Kidney (tissue), 14 donors: ENCODE measurements around the gene DSN1. TPM values are rescaled to one million over a fixed set of nuclear protein-coding genes. Genes with fewer than 3 reads are reported as not detected.

Experiments
- DNase-seq, 5 donors: peaks; one replicate each; pipeline ENCODE4 v3.0.0-alpha.2; 2013 to 2020
- FAIRE-seq: peaks from 2 replicates; lab custom pipeline; 2012; peaks lifted over from hg19 to GRCh38; lab: Jason Lieb, UNC
- H3K27ac ChIP-seq, 2 donors: one replicate each; pipeline ENCODE4 v1.7.0; 2013; ENCODE audit warnings: low read depth in 2 of 2, low read length in 2 of 2, inconsistent platforms in 1 of 2
- H3K27me3 ChIP-seq: one replicate; pipeline ENCODE4 v1.7.1; 2013; ENCODE audit warnings: low read length, inconsistent platforms; ENCODE audit not compliant: control insufficient read depth, insufficient read depth
- H3K36me3 ChIP-seq, 3 donors: one replicate each; pipeline versions ENCODE4 v1.7.0 to v1.7.1; 2013; ENCODE audit warnings: low read length in 3 of 3, control low read depth in 1 of 3, inconsistent platforms in 1 of 3; ENCODE audit not compliant: insufficient read depth in 3 of 3, control insufficient read depth in 2 of 3
- H3K4me1 ChIP-seq, 3 donors: one replicate each; pipeline versions ENCODE4 v1.7.0 to v1.7.1; 2013; ENCODE audit warnings: low read length in 3 of 3, inconsistent platforms in 1 of 3, low read depth in 1 of 3; ENCODE audit not compliant: control insufficient read depth in 2 of 3, insufficient read depth in 2 of 3
- H3K4me3 ChIP-seq, 3 donors: one replicate each; pipeline versions ENCODE4 v1.7.0 to v1.8.1; 2013; ENCODE audit warnings: low read length in 3 of 3, control low read depth in 1 of 3, inconsistent platforms in 1 of 3
- H3K9ac ChIP-seq, 3 donors: one replicate each; pipeline versions ENCODE4 v1.7.0 to v1.7.1; 2013; ENCODE audit warnings: low read length in 3 of 3, control low read depth in 1 of 3, inconsistent platforms in 1 of 3
- H3K9me3 ChIP-seq, 3 donors: one replicate each; pipeline versions ENCODE4 v1.7.0 to v1.7.1; 2013; ENCODE audit warnings: low read length in 3 of 3, control low read depth in 1 of 3, inconsistent platforms in 1 of 3; ENCODE audit not compliant: control insufficient read depth in 2 of 3, insufficient read depth in 1 of 3
- CTCF ChIP-seq: IDR thresholded peaks from 3 replicates; pipeline ENCODE4 v1.5.1; 2012; ENCODE audit warnings: mild to moderate bottlenecking, moderate library complexity, borderline replicate concordance; ENCODE audit not compliant: insufficient read depth; ENCODE audit errors: extremely low read depth
- intact Hi-C: fragments of 100-400 bp; cut with DNase I; formaldehyde crosslinking; loops from one replicate; pipeline ENCODE4 v1.11.1; 2022
- polyA plus RNA-seq: library from polyadenylated mRNA; stranded (reverse); fragments of 350-450 nt; fragmentation: Illumina TruSeq; extraction: RNeasy Lipid Tissue Mini Kit (QIAGEN cat#74804); gene quantifications from one replicate; pipeline ENCODE4 v1.2.3, GENCODE V29; 2014; ENCODE audit warnings: low read depth, low replicate concordance; ENCODE audit not compliant: insufficient read depth
- total RNA-seq: library from RNA; stranded (reverse); fragmentation: NEBNext Ultra II Directional; extraction: Animal tissue kit (Norgen Biotek cat#: 25700); gene quantifications from one replicate; pipeline ENCODE4 v1.2.1, GENCODE V29; 2021
- donor health status: control.
- donor health status: control.
- donor health status: control.
- donor health status: control.
- donor health status: control.
- donor health status: DM: yes; HTN: yes; CAD: no.
- donor health status: Normal renal cell carcinoma (clear cell type).

DSN1 gene
- total and polyA plus RNA-seq, 2 donors from 2014 or later = 6.0 to 8.3 TPM

GRCh38 chr20:36785308-36785707 is 11.7 kb upstream of the DSN1 start:
- no peak for TF ChIP-seq CTCF
- intact Hi-C loops = no loop called here
- no peak for DNase-seq
- Histone ChIP-seq H3K27ac (no peak overlapping the region), H3K36me3 (peaks cover 4 to 8% (median 4%) of the 10 kb centered on the region in 3 donors), H3K4me3 (no peak overlapping the region), H3K9me3 (no peaks in the 10 kb centered on the region), H3K4me1 (no peaks in the 10 kb centered on the region), H3K9ac (no peak overlapping the region), H3K27me3 (no peaks in the 10 kb centered on the region)
- FAIRE-seq = no peak

- FAIRE-seq = no peak
- Histone ChIP-seq H3K27me3 (no peaks in the 10 kb centered on the region), H3K9me3 (no peaks in the 10 kb centered on the region), H3K4me3 (no peak overlapping the region), H3K4me1 (no peaks in the 10 kb centered on the region), H3K9ac (no peak overlapping the region), H3K27ac (no peak overlapping the region), H3K36me3 (peaks cover 4 to 8% (median 4%) of the 10 kb centered on the region in 3 donors)
- intact Hi-C loops = no loop called here
- DNase-seq = peak in 1 of 5 donors; percentile 45
- TF ChIP-seq CTCF = no peak
These were observed 11.3 kb upstream of the DSN1 start for GRCh38 chr20:36784900-36785299.

- peaks cover 4 to 8% (median 4%) of the 10 kb centered on the region in 3 donors for H3K36me3 ChIP-seq
- peak in 1 of 5 donors; percentile 65 for DNase-seq
- no peak for TF ChIP-seq CTCF
- H3K27ac ChIP-seq = no peak overlapping the region
- H3K9me3 ChIP-seq = no peaks in the 10 kb centered on the region
- H3K27me3 ChIP-seq = no peaks in the 10 kb centered on the region
- H3K4me1 ChIP-seq = no peaks in the 10 kb centered on the region
- H3K4me3 ChIP-seq = no peak overlapping the region
- intact Hi-C loops = no loop called here
- H3K9ac ChIP-seq = no peak overlapping the region
- FAIRE-seq = no peak
These were observed 10.6 kb upstream of the DSN1 start for GRCh38 chr20:36784116-36784515.

- Histone ChIP-seq H3K4me1 (no peaks in the 10 kb centered on the region), H3K9ac (no peak overlapping the region), H3K36me3 (peaks cover 0 to 4% (median 0%) of the 10 kb centered on the region in 3 donors), H3K4me3 (no peak overlapping the region), H3K9me3 (no peaks in the 10 kb centered on the region), H3K27ac (no peak overlapping the region), H3K27me3 (no peaks in the 10 kb centered on the region)
- intact Hi-C loops = no loop called here
- no peak for FAIRE-seq
- TF ChIP-seq CTCF = no peak
- DNase-seq = no peak
These were observed 6.1 kb upstream of the DSN1 start for GRCh38 chr20:36779656-36780025.
